ENCODE measurements around the gene RABGAP1L. TPM values are rescaled to one million over a fixed set of nuclear protein-coding genes. Genes with fewer than 3 reads are reported as not detected.

RABGAP1L gene
- total and polyA plus RNA-seq, 2 of the 8 experiments (the other 6 are each of a cell fraction or from before 2014, with no cell fraction given) = 33.3 to 156 TPM

DNA sequence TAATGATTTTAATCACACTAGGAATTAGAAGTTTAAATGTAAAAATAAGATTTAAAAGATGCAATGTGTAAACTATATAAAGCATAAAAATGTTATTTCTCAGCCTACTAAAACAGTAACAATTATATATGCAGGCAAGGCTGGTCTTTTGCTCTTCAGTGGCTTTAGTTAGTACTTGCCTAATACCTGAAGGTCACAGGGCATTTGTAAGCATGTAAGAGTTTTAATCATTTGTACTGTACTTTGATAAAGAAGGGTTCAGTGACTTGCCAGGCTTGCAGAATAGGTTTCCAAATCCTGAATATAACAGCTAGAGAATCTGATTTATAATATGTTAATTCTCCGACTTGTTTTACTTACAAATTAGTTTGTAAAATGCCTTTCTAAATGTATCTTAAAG, 545.0 kb downstream of the RABGAP1L start:
- Histone ChIP-seq H2BK15ac (ENCODE audit: low read length) (no peak overlapping the region), H3K23ac (ENCODE audit: insufficient read length) (no peak overlapping the region), H3K56ac (replicated peaks; ENCODE audit: insufficient read length, low read depth, low read length) (no peak overlapping the region), H3K79me1 (ENCODE audit: low read depth, low read length) (no peaks in the 10 kb centered on the region), H3K36me3 (ENCODE audit: control insufficient read depth in 2 of 4, insufficient read depth in 4 of 4, low read length in 3 of 4) (no peaks in the 10 kb centered on the region), H3K9ac (replicated peaks in 1 of 4; ENCODE audit: extremely low read depth in 1 of 4, low read depth in 3 of 4, low read length in 3 of 4) (no peak overlapping the region), H3K4me1 (replicated peaks in 1 of 4; ENCODE audit: control insufficient read depth in 3 of 4, insufficient read depth in 4 of 4, low read length in 3 of 4) (peaks cover 0 to 3% (median 0%) of the 10 kb centered on the region in 4 experiments; a peak in 2 of 7 replicates), H3K18ac (ENCODE audit: extremely low read depth, low read length) (no peak overlapping the region), H3K79me2 (ENCODE audit: control insufficient read depth in 1 of 2, insufficient read depth in 2 of 2, low read length in 2 of 2) (no peaks in the 10 kb centered on the region), H4K20me1 (replicated peaks in 1 of 2; ENCODE audit: control insufficient read depth in 1 of 2, insufficient read depth in 2 of 2, low read length in 2 of 2) (no peaks in the 10 kb centered on the region), H3K4ac (replicated peaks; ENCODE audit: insufficient read length, low read depth, low read length) (no peak overlapping the region), H4K5ac (ENCODE audit: insufficient read length, low read depth, low read length) (no peak overlapping the region), H2AFZ (ENCODE audit: low read length) (no peak overlapping the region), H3K27me3 (replicated peaks in 1 of 4; ENCODE audit: control insufficient read depth in 3 of 4, extremely low read depth in 1 of 4, insufficient read depth in 3 of 4, low read length in 3 of 4) (no peaks in the 10 kb centered on the region), H3K4me2 (ENCODE audit: insufficient read depth in 1 of 2, low read depth in 2 of 2, low read length in 2 of 2) (no peak overlapping the region), H3K27ac (ENCODE audit: low read depth, low read length) (no peak overlapping the region), H2BK120ac (replicated peaks; ENCODE audit: low read depth, low read length) (no peak overlapping the region), H3K23me2 (ENCODE audit: low read depth, low read length) (no peaks in the 10 kb centered on the region), H2BK20ac (ENCODE audit: low read length) (no peak overlapping the region), H3K14ac (ENCODE audit: insufficient read length) (no peak overlapping the region), H4K8ac (ENCODE audit: extremely low read depth, insufficient read depth, low read length) (no peak overlapping the region), H3K9me3 (ENCODE audit: insufficient read depth in 2 of 2, low read depth in 1 of 2, low read length in 1 of 2) (peaks cover 0 to 2% of the 10 kb centered on the region in 2 experiments; a peak in 1 of 4 replicates), H4K91ac (replicated peaks; ENCODE audit: insufficient read length, low read length) (no peak overlapping the region), H2AK5ac (ENCODE audit: low read depth, low read length) (no peak overlapping the region), H2BK12ac (ENCODE audit: low read depth, low read length) (no peak overlapping the region), H2BK5ac (ENCODE audit: low read depth, low read length) (no peak overlapping the region), H3K4me3 (ENCODE audit: extremely low read depth in 1 of 4, insufficient read depth in 2 of 4, low read depth in 3 of 4, low read length in 4 of 4) (no peak overlapping the region)
- no peak for TF ChIP-seq BRCA1 (IDR thresholded peaks at IDR 0.05; ENCODE audit: low read depth, low read length)
- TF ChIP-seq, protein P1, sequence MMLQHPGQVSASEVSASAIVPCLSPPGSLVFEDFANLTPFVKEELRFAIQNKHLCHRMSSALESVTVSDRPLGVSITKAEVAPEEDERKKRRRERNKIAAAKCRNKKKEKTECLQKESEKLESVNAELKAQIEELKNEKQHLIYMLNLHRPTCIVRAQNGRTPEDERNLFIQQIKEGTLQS (IDR thresholded peaks at IDR 0.05; ENCODE audit: insufficient read depth, low read depth, low read length) = no peak
- no peak for TF ChIP-seq TCF12 (IDR thresholded peaks at IDR 0.05; ENCODE audit: low read depth, low read length)
- CTCF ChIA-PET (ENCODE audit: partially characterized antibody) = interaction anchor here (0.5 to 1.2 kb wide), 5 partner anchors 13 to 1962 kb away, joined by 3 read pairs; no protein-coding TSS in a partner anchor
- DNase-seq (ENCODE audit: low read depth in 1 of 2, low spot score in 2 of 2) = no peak
- no peak for FAIRE-seq
- 82% methylated on average over 1 of the region's 1 CpG; no CpG with 5 or more reads in 1 of the 2 experiments for WGBS, 2 experiments (ENCODE audit: extremely low coverage in 1 of 2, insufficient coverage in 1 of 2, insufficient read length in 1 of 2, insufficient replicate concordance in 2 of 2, low coverage in 1 of 2, low lambda C conversion rate in 2 of 2, missing lambda C conversion rate in 1 of 2)
- POLR2A ChIA-PET (ENCODE audit: partially characterized antibody) = no interaction called here

Measured in H1 (cell line).